HCT116 (cell line): ENCODE data around the gene TNS3. TPM values are rescaled to one million over a fixed set of nuclear protein-coding genes. Genes with fewer than 3 reads are reported as not detected.
"Not testable (repeated sequence)": the region's sequence is repeated elsewhere in the genome, so short reads cannot be mapped to it uniquely, and the experiment has no call there.

Experiments
- ATAC-seq: fragments of 200-7000 bp; cut with Tn5 transposase; 2 replicates; pipeline ENCODE4 v1.9.1; 2020; ENCODE audit warnings: mild to moderate bottlenecking, moderate library complexity
- BruUV-seq: library from RNA; stranded (reverse); fragments of 400-500 nt; replicated peaks from 2 replicates; lab custom pipeline; 2021; lab: Mats Ljungman, UMichigan
- CTCF ChIA-PET: fragments of 300-600 bp; sonication (Branson Sonifier 250); formaldehyde crosslinking; loops from one replicate; lab custom pipeline; 2021; ENCODE audit warnings: antibody characterized with exemption; lab: Charles Lee
- POLR2A ChIA-PET: fragments of 300-600, 350-600 bp; sonication (Branson Sonifier 250); formaldehyde crosslinking; loops from one replicate; lab custom pipeline; 2021; ENCODE audit warnings: antibody characterized with exemption; lab: Charles Lee
- RAD21 ChIA-PET, 2 experiments: fragments of 300-600 bp; sonication (Branson Sonifier 250); formaldehyde crosslinking; loops; one replicate each; lab custom pipeline; 2023; ENCODE audit warnings: low total read pairs in 2 of 2; ENCODE audit not compliant: uncharacterized antibody in 2 of 2, unreplicated experiment in 2 of 2, low non-redundant PET in 1 of 2; lab: Charles Lee
- DNase-seq: peaks from one replicate; pipeline ENCODE4 v3.0.0-alpha.2; 2010; ENCODE audit warnings: low read depth, low spot score
- H2AFZ ChIP-seq: fragments of 200-600 bp; shearing (Covaris generic), sonication (generic); 2 replicates; pipeline ENCODE4 v1.6.1; 2017; ENCODE audit warnings: low read depth, mixed run types, mixed read lengths, antibody characterized with exemption, low read length; ENCODE audit not compliant: poor library complexity, severe bottlenecking
- H3K27ac ChIP-seq: 2 replicates; pipeline ENCODE4 v1.5.1; 2012; ENCODE audit warnings: low read depth, low read length
- H3K27me3 ChIP-seq: fragments of 200-600 bp; sonication (generic); 2 replicates; pipeline ENCODE4 v1.6.1; 2016; ENCODE audit warnings: mixed run types, low read length, mixed read lengths; ENCODE audit not compliant: insufficient read depth
- H3K36me3 ChIP-seq, 2 experiments: fragments of 200-500 bp in 1 of 2; fragments of 200-600 bp in 1 of 2; sonication (Bioruptor generic) in 1 of 2; sonication (generic) in 1 of 2; 2 replicates each; pipeline versions ENCODE4 v1.5.1 to v1.6.1; 2014 to 2016; ENCODE audit warnings: low read length in 2 of 2, inconsistent platforms in 1 of 2, mixed read lengths in 1 of 2, mixed run types in 1 of 2; ENCODE audit not compliant: insufficient read depth in 2 of 2, control insufficient read depth in 1 of 2
- H3K4me1 ChIP-seq, 2 experiments: fragments of 200-600 bp in 1 of 2; sonication (generic) in 1 of 2; 2 replicates each; pipeline versions ENCODE4 v1.5.1 to v1.6.1; 2012 to 2017; ENCODE audit warnings: low read length in 2 of 2, inconsistent platforms in 1 of 2, mild to moderate bottlenecking in 1 of 2, mixed read lengths in 1 of 2, mixed run types in 1 of 2, moderate library complexity in 1 of 2; ENCODE audit not compliant: insufficient read depth in 2 of 2, control insufficient read depth in 1 of 2
- H3K4me2 ChIP-seq: fragments of 200-600 bp; sonication (generic); 2 replicates; pipeline ENCODE4 v1.6.1; 2017; ENCODE audit warnings: mixed run types, low read length, mixed read lengths
- H3K4me3 ChIP-seq, 2 experiments: fragments of 200-600 bp in 1 of 2; sonication (generic) in 1 of 2; replicated peaks in 1 of 2; 2 replicates each; pipeline ENCODE4 v1.5.1; 2011 to 2016; ENCODE audit warnings: low read length in 2 of 2, control low read depth in 1 of 2, low read depth in 1 of 2, mild to moderate bottlenecking in 1 of 2, mixed read lengths in 1 of 2, mixed run types in 1 of 2
- H3K79me2 ChIP-seq: fragments of 200-600 bp; sonication (generic); 2 replicates; pipeline ENCODE4 v1.6.1; 2017; ENCODE audit warnings: mild to moderate bottlenecking, mixed run types, low read length, moderate library complexity, mixed read lengths; ENCODE audit not compliant: insufficient read depth
- H3K9ac ChIP-seq: fragments of 200-600 bp; sonication (generic); 2 replicates; pipeline ENCODE4 v1.6.1; 2016; ENCODE audit warnings: low read length, mixed read lengths
- H3K9me2 ChIP-seq: fragments of 200-600 bp; sonication (generic), shearing (Covaris generic); 2 replicates; pipeline ENCODE4 v1.6.1; 2017; ENCODE audit warnings: mixed run types, mild to moderate bottlenecking, moderate library complexity; ENCODE audit not compliant: insufficient read depth
- H3K9me3 ChIP-seq, 2 experiments: fragments of 200-500 bp in 1 of 2; fragments of 200-600 bp in 1 of 2; sonication (Bioruptor generic) in 1 of 2; sonication (generic) in 1 of 2; 2 replicates each; pipeline ENCODE4 v1.6.1; 2014 to 2017; ENCODE audit warnings: low read length in 2 of 2, mixed read lengths in 2 of 2, inconsistent platforms in 1 of 2, low read depth in 1 of 2, mild to moderate bottlenecking in 1 of 2, mixed run types in 1 of 2, moderate library complexity in 1 of 2; ENCODE audit not compliant: control insufficient read depth in 1 of 2, insufficient read depth in 1 of 2
- H4K20me1 ChIP-seq: fragments of 200-600 bp; sonication (generic), shearing (Covaris generic); 2 replicates; pipeline ENCODE4 v1.6.1; 2017; ENCODE audit warnings: mixed run types, mild to moderate bottlenecking, moderate library complexity; ENCODE audit not compliant: insufficient read depth
- CBX3 ChIP-seq: IDR thresholded peaks from 2 replicates; pipeline ENCODE4 v1.6.1; 2012; ENCODE audit warnings: low read depth
- CTCF ChIP-seq, 3 experiments: fragments of 200-600 bp in 1 of 3; sonication (generic) in 1 of 3; IDR thresholded peaks in 2 of 3; conservative IDR thresholded peaks in 1 of 3; 2 replicates each; pipeline ENCODE4 v1.5.1; 2012 to 2017; ENCODE audit warnings: low read depth in 2 of 3, low read length in 2 of 3, antibody characterized with exemption in 1 of 3, borderline replicate concordance in 1 of 3, control low read depth in 1 of 3, mild to moderate bottlenecking in 1 of 3, mixed read lengths in 1 of 3, mixed run types in 1 of 3, moderate library complexity in 1 of 3; ENCODE audit not compliant: insufficient read depth in 1 of 3
- FOSL1 ChIP-seq: IDR thresholded peaks from 2 replicates; pipeline ENCODE4 v1.6.1; 2012; ENCODE audit warnings: low read depth
- JUND ChIP-seq: IDR thresholded peaks from 2 replicates; pipeline ENCODE4 v1.6.1; 2012
- POLR2A ChIP-seq: IDR thresholded peaks from 2 replicates; pipeline ENCODE4 v1.7.0; 2011; ENCODE audit warnings: borderline replicate concordance; ENCODE audit not compliant: insufficient read depth, insufficient read length; ENCODE audit errors: extremely low read depth
- POLR2AphosphoS5 ChIP-seq: IDR thresholded peaks from 2 replicates; pipeline ENCODE4 v1.6.1; 2011; ENCODE audit warnings: mild to moderate bottlenecking, low read depth, low read length, moderate library complexity
- SIN3A ChIP-seq: IDR thresholded peaks from 2 replicates; pipeline ENCODE4 v1.6.1; 2012; ENCODE audit warnings: low read depth
- SP1 ChIP-seq: IDR thresholded peaks from 2 replicates; pipeline ENCODE4 v1.6.1; 2012; ENCODE audit warnings: low read depth
- SRF ChIP-seq: IDR thresholded peaks from 2 replicates; pipeline ENCODE4 v1.6.1; 2012; ENCODE audit warnings: low read depth
- TCF7L2 ChIP-seq: IDR thresholded peaks from 2 replicates; pipeline ENCODE4 v1.7.0; 2011; ENCODE audit warnings: borderline replicate concordance, inconsistent platforms; ENCODE audit not compliant: insufficient read depth, insufficient read length; ENCODE audit errors: extremely low read depth
- ZFX ChIP-seq: fragments of 450-650 bp; IDR thresholded peaks from 2 replicates; pipeline ENCODE4 v1.6.1; 2017
- intact Hi-C: fragments of 100-400 bp; cut with micrococcal nuclease; formaldehyde crosslinking; loops from 2 replicates; pipeline ENCODE4 v1.10.0; 2022
- total RNA-seq: library from RNA; stranded (reverse); gene quantifications from one replicate; pipeline ENCODE4 v1.2.1, GENCODE V29; 2021; ENCODE audit not compliant: unreplicated experiment
- TF ChIP-seq, protein P1 (sequence below): IDR thresholded peaks from 2 replicates; pipeline ENCODE4 v1.6.1; 2012; ENCODE audit warnings: low read depth
- TF ChIP-seq, protein P2 (sequence below): IDR thresholded peaks from 2 replicates; pipeline ENCODE4 v1.6.1; 2011; ENCODE audit warnings: mild to moderate bottlenecking, low read length, moderate library complexity; ENCODE audit not compliant: insufficient replicate concordance; ENCODE audit errors: extremely low read depth

Gene TNS3
- total RNA-seq, 1 experiment from 2014 or later = 9.1 TPM

DNA sequence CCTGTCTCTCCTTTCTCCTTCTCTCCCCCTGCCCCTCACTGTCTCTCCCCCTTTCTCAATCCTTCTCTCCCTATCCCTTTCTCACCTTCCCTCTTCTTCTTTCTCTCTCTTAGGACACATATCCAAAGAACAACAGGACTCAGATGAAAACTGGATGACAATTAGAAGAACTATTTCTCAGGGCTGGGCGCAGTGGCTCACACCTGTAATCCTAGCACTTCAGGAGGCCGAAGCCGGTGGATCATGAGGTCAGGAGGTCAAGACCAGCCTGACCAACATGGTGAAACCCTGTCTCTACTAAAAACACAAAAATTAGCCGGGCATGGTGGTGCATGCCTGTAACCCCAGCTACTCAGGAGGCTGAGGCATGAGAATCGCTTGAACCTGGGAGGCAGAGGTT is 8.3 kb upstream of the TNS3 start:
- POLR2A ChIA-PET, H2AFZ ChIP-seq, H3K27me3 ChIP-seq, H3K27ac ChIP-seq, H3K4me2 ChIP-seq, H3K9me2 ChIP-seq, H3K9me3 ChIP-seq, H3K9ac ChIP-seq, H3K79me2 ChIP-seq, CTCF ChIA-PET, H4K20me1 ChIP-seq, ATAC-seq, BruUV-seq, intact Hi-C loops, DNase-seq, H3K36me3 ChIP-seq, H3K4me3 ChIP-seq, H3K4me1 ChIP-seq, RAD21 ChIA-PET: not testable (repeated sequence)

- Histone ChIP-seq H3K4me2 (no peak overlapping the region), H3K79me2 (no peaks in the 10 kb centered on the region), H3K36me3 (no peaks in the 10 kb centered on the region), H3K27ac (no peak overlapping the region), H4K20me1 (no peaks in the 10 kb centered on the region), H2AFZ (no peak overlapping the region), H3K9ac (no peak overlapping the region), H3K9me3 (no peaks in the 10 kb centered on the region), H3K4me3 (no peak overlapping the region), H3K27me3 (no peaks in the 10 kb centered on the region), H3K4me1 (peaks cover 0 to 6% of the 10 kb centered on the region in 2 experiments; a peak in 1 of 4 replicates), H3K9me2 (no peaks in the 10 kb centered on the region)
- RAD21 ChIA-PET = no interaction called here
- BruUV-seq = no TSS peak
- POLR2A ChIA-PET = no interaction called here
- CTCF ChIA-PET = no interaction called here
- DNase-seq (no peak), ATAC-seq (no peak)
- intact Hi-C loops = no loop called here
- TF ChIP-seq, protein P1, sequence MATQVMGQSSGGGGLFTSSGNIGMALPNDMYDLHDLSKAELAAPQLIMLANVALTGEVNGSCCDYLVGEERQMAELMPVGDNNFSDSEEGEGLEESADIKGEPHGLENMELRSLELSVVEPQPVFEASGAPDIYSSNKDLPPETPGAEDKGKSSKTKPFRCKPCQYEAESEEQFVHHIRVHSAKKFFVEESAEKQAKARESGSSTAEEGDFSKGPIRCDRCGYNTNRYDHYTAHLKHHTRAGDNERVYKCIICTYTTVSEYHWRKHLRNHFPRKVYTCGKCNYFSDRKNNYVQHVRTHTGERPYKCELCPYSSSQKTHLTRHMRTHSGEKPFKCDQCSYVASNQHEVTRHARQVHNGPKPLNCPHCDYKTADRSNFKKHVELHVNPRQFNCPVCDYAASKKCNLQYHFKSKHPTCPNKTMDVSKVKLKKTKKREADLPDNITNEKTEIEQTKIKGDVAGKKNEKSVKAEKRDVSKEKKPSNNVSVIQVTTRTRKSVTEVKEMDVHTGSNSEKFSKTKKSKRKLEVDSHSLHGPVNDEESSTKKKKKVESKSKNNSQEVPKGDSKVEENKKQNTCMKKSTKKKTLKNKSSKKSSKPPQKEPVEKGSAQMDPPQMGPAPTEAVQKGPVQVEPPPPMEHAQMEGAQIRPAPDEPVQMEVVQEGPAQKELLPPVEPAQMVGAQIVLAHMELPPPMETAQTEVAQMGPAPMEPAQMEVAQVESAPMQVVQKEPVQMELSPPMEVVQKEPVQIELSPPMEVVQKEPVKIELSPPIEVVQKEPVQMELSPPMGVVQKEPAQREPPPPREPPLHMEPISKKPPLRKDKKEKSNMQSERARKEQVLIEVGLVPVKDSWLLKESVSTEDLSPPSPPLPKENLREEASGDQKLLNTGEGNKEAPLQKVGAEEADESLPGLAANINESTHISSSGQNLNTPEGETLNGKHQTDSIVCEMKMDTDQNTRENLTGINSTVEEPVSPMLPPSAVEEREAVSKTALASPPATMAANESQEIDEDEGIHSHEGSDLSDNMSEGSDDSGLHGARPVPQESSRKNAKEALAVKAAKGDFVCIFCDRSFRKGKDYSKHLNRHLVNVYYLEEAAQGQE = no peak
- no peak for TF ChIP-seq POLR2A
- no peak for TF ChIP-seq SP1
- TF ChIP-seq, protein P2, sequence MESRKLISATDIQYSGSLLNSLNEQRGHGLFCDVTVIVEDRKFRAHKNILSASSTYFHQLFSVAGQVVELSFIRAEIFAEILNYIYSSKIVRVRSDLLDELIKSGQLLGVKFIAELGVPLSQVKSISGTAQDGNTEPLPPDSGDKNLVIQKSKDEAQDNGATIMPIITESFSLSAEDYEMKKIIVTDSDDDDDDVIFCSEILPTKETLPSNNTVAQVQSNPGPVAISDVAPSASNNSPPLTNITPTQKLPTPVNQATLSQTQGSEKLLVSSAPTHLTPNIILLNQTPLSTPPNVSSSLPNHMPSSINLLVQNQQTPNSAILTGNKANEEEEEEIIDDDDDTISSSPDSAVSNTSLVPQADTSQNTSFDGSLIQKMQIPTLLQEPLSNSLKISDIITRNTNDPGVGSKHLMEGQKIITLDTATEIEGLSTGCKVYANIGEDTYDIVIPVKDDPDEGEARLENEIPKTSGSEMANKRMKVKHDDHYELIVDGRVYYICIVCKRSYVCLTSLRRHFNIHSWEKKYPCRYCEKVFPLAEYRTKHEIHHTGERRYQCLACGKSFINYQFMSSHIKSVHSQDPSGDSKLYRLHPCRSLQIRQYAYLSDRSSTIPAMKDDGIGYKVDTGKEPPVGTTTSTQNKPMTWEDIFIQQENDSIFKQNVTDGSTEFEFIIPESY = no peak
- no peak for TF ChIP-seq FOSL1
- TF ChIP-seq TCF7L2 = no peak
- TF ChIP-seq ZFX = no peak
- no peak for TF ChIP-seq CTCF (IDR thresholded peaks at IDR 0.05 in 2 of 3, conservative IDR thresholded peaks at IDR 0.05 in 1 of 3; ENCODE audit: borderline replicate concordance in 1 of 3, insufficient read depth in 1 of 3, low read depth in 2 of 3, low read length in 2 of 3)
- no peak for TF ChIP-seq JUND
- TF ChIP-seq SIN3A = no peak
- TF ChIP-seq CBX3 = no peak
- no peak for TF ChIP-seq SRF
- no peak for TF ChIP-seq POLR2AphosphoS5
Observed at GRCh38 chr7:47588704-47589225, 6.9 kb upstream of the TNS3 start.
